K562 (cell line): ENCODE results near the gene ERP29. TPM values are rescaled to one million over a fixed set of nuclear protein-coding genes. Genes with fewer than 3 reads are reported as not detected.
A peak's percentile ranks its signal among the peaks of the same experiment; 100 is the strongest.

Experiments
- BHLHE40 ChIP-seq: IDR thresholded peaks from 2 replicates; pipeline ENCODE4 v1.6.1; 2011; ENCODE audit warnings: low read length, improper control_type of control experiment
- BRD9 ChIP-seq: fragments of 450-650 bp; IDR thresholded peaks from 2 replicates; pipeline ENCODE4 v1.6.1; 2018; ENCODE audit warnings: low read depth; ENCODE audit not compliant: partially characterized antibody
- CHD4 ChIP-seq: fragments of 200-600 bp; sonication (generic); IDR thresholded peaks from 3 replicates; pipeline ENCODE4 v1.6.1; 2012; ENCODE audit warnings: low read depth, mild to moderate bottlenecking, mixed read lengths, low read length, inconsistent platforms; ENCODE audit not compliant: insufficient read depth, insufficient replicate concordance, poor library complexity, severe bottlenecking
- FOXM1 ChIP-seq, 2 experiments: fragments of 450-650 bp in 1 of 2; sonication (generic) in 1 of 2; formaldehyde crosslinking in 1 of 2; IDR thresholded peaks; 2 replicates each; pipeline versions ENCODE4 v1.6.1 to v1.9.0; 2017 to 2022; ENCODE audit warnings: low read depth in 2 of 2, mild to moderate bottlenecking in 2 of 2, missing genetic modification reagents in 1 of 2, moderate library complexity in 1 of 2
- HDAC3 ChIP-seq: fragments of 450-650 bp; IDR thresholded peaks from 2 replicates; pipeline ENCODE4 v1.6.1; 2018; ENCODE audit warnings: borderline replicate concordance, mild to moderate bottlenecking, moderate library complexity; ENCODE audit not compliant: partially characterized antibody
- MEIS2 ChIP-seq: fragments of 450-650 bp; IDR thresholded peaks from 2 replicates; pipeline ENCODE4 v1.6.1; 2014; ENCODE audit warnings: mild to moderate bottlenecking; ENCODE audit not compliant: partially characterized antibody
- NFIX ChIP-seq: fragments of 250-450 bp; sonication (Bioruptor Pico); IDR thresholded peaks from 2 replicates; pipeline ENCODE4 v1.4.0; 2020; ENCODE audit warnings: low read depth, mild to moderate bottlenecking, moderate library complexity
- PRMT5 ChIP-seq: sonication (generic); formaldehyde crosslinking; IDR thresholded peaks from 2 replicates; pipeline ENCODE4 v1.5.0; 2020; ENCODE audit warnings: missing genetic modification reagents
- SMARCA4 ChIP-seq: fragments of 450-650 bp; IDR thresholded peaks from 2 replicates; pipeline ENCODE4 v1.6.1; 2016
- SRSF1 ChIP-seq: fragments of 200-400 bp; formaldehyde crosslinking; IDR thresholded peaks from 2 replicates; pipeline ENCODE4 v1.6.1; 2017; ENCODE audit warnings: mild to moderate bottlenecking, low read depth, low read length, moderate library complexity
- ZBTB1 ChIP-seq: sonication (generic); formaldehyde crosslinking; IDR thresholded peaks from 2 replicates; pipeline ENCODE4 v1.8.1; 2023; ENCODE audit warnings: missing genetic modification reagents, low read depth, mild to moderate bottlenecking, borderline replicate concordance
- polyA plus RNA-seq, 8 experiments: library from polyadenylated mRNA; depleted of rRNA in 4 of 8; stranded (reverse) in 5 of 8; unstranded in 3 of 8; fragments of >200 nt; fragmentation: Nextera tagmentation in 2 of 8; fragmentation: Illumina TruSeq in 1 of 8; extraction: Ambion mirVana in 2 of 8; extraction: Trizol in 1 of 8; gene quantifications; 2 replicates each; pipeline versions ENCODE4 v1.2.1 to v1.2.3, GENCODE V29; 2011 to 2014; ENCODE audit warnings: inconsistent platforms in 1 of 8, missing spikeins in 1 of 8
- total RNA-seq, 7 experiments: library from RNA; depleted of rRNA in 6 of 7; stranded (reverse); fragments of >200 nt in 6 of 7; fragmentation: Illumina TruSeq in 2 of 7; extraction: Trizol in 2 of 7; gene quantifications; 2 replicates each; pipeline versions ENCODE4 v1.2.1 to v1.2.3, GENCODE V29; 2011 to 2021; ENCODE audit warnings: low replicate concordance in 1 of 7
- TF ChIP-seq, protein P1 (sequence below): fragments of 450-650 bp; IDR thresholded peaks from 2 replicates; pipeline ENCODE4 v1.6.1; 2016; ENCODE audit warnings: mild to moderate bottlenecking, moderate library complexity
- TF ChIP-seq, protein P2 (sequence below): IDR thresholded peaks from 2 replicates; pipeline ENCODE4 v1.6.1; 2011; ENCODE audit warnings: borderline replicate concordance, low read depth, mild to moderate bottlenecking, moderate library complexity, low read length; ENCODE audit not compliant: insufficient read depth, poor library complexity, severe bottlenecking

ERP29 gene
- total and polyA plus RNA-seq, 9 of the 15 experiments (the other 6 are each of a cell fraction or from before 2014, with no cell fraction given): 42.4 to 146 (median 111) TPM

DNA sequence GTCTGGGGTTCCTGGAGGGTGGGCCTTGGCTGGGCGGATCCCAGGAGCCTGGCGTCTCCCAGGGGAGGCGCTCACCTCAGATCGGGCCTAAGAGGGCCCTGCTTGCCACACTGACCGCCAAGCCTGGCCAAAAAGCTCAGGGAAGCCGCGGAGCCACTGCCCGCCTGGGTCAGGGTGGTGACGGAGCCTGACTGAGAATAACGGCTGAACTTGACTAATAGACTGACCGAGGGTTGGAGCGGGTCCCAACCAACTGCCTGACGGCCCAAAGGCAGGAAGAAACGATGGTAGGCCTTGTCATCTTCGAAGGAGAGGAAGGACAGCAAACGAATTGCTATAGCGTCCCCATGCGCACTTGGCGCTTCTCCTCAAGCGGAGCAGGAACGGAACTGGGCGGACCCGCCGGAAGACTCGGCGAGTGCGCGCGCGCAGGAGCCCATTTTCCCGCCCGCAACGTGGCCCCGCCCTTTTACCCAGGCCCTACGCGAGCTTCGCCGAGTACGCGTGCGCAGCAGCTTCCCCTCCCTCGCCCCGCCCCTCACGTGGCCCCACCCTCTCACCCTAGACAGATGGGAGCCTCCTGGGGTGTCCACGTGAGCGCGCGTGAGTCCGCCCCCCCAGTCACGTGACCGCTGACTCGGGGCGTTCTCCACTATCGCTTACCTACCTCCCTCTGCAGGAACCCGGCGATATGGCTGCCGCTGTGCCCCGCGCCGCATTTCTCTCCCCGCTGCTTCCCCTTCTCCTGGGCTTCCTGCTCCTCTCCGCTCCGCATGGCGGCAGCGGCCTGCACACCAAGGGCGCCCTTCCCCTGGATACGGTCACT lies at the start of gene ERP29, which contains the start of gene TMEM116 (continued):
- TF ChIP-seq, protein P1, sequence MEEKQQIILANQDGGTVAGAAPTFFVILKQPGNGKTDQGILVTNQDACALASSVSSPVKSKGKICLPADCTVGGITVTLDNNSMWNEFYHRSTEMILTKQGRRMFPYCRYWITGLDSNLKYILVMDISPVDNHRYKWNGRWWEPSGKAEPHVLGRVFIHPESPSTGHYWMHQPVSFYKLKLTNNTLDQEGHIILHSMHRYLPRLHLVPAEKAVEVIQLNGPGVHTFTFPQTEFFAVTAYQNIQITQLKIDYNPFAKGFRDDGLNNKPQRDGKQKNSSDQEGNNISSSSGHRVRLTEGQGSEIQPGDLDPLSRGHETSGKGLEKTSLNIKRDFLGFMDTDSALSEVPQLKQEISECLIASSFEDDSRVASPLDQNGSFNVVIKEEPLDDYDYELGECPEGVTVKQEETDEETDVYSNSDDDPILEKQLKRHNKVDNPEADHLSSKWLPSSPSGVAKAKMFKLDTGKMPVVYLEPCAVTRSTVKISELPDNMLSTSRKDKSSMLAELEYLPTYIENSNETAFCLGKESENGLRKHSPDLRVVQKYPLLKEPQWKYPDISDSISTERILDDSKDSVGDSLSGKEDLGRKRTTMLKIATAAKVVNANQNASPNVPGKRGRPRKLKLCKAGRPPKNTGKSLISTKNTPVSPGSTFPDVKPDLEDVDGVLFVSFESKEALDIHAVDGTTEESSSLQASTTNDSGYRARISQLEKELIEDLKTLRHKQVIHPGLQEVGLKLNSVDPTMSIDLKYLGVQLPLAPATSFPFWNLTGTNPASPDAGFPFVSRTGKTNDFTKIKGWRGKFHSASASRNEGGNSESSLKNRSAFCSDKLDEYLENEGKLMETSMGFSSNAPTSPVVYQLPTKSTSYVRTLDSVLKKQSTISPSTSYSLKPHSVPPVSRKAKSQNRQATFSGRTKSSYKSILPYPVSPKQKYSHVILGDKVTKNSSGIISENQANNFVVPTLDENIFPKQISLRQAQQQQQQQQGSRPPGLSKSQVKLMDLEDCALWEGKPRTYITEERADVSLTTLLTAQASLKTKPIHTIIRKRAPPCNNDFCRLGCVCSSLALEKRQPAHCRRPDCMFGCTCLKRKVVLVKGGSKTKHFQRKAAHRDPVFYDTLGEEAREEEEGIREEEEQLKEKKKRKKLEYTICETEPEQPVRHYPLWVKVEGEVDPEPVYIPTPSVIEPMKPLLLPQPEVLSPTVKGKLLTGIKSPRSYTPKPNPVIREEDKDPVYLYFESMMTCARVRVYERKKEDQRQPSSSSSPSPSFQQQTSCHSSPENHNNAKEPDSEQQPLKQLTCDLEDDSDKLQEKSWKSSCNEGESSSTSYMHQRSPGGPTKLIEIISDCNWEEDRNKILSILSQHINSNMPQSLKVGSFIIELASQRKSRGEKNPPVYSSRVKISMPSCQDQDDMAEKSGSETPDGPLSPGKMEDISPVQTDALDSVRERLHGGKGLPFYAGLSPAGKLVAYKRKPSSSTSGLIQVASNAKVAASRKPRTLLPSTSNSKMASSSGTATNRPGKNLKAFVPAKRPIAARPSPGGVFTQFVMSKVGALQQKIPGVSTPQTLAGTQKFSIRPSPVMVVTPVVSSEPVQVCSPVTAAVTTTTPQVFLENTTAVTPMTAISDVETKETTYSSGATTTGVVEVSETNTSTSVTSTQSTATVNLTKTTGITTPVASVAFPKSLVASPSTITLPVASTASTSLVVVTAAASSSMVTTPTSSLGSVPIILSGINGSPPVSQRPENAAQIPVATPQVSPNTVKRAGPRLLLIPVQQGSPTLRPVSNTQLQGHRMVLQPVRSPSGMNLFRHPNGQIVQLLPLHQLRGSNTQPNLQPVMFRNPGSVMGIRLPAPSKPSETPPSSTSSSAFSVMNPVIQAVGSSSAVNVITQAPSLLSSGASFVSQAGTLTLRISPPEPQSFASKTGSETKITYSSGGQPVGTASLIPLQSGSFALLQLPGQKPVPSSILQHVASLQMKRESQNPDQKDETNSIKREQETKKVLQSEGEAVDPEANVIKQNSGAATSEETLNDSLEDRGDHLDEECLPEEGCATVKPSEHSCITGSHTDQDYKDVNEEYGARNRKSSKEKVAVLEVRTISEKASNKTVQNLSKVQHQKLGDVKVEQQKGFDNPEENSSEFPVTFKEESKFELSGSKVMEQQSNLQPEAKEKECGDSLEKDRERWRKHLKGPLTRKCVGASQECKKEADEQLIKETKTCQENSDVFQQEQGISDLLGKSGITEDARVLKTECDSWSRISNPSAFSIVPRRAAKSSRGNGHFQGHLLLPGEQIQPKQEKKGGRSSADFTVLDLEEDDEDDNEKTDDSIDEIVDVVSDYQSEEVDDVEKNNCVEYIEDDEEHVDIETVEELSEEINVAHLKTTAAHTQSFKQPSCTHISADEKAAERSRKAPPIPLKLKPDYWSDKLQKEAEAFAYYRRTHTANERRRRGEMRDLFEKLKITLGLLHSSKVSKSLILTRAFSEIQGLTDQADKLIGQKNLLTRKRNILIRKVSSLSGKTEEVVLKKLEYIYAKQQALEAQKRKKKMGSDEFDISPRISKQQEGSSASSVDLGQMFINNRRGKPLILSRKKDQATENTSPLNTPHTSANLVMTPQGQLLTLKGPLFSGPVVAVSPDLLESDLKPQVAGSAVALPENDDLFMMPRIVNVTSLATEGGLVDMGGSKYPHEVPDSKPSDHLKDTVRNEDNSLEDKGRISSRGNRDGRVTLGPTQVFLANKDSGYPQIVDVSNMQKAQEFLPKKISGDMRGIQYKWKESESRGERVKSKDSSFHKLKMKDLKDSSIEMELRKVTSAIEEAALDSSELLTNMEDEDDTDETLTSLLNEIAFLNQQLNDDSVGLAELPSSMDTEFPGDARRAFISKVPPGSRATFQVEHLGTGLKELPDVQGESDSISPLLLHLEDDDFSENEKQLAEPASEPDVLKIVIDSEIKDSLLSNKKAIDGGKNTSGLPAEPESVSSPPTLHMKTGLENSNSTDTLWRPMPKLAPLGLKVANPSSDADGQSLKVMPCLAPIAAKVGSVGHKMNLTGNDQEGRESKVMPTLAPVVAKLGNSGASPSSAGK: peak; percentile 99
- TF ChIP-seq MEIS2: peak; percentile 77
- TF ChIP-seq, protein P2, sequence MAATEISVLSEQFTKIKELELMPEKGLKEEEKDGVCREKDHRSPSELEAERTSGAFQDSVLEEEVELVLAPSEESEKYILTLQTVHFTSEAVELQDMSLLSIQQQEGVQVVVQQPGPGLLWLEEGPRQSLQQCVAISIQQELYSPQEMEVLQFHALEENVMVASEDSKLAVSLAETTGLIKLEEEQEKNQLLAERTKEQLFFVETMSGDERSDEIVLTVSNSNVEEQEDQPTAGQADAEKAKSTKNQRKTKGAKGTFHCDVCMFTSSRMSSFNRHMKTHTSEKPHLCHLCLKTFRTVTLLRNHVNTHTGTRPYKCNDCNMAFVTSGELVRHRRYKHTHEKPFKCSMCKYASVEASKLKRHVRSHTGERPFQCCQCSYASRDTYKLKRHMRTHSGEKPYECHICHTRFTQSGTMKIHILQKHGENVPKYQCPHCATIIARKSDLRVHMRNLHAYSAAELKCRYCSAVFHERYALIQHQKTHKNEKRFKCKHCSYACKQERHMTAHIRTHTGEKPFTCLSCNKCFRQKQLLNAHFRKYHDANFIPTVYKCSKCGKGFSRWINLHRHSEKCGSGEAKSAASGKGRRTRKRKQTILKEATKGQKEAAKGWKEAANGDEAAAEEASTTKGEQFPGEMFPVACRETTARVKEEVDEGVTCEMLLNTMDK: peak; percentile 1
- TF ChIP-seq NFIX (CRISPR knock-in tag): no peak
- no peak for TF ChIP-seq SRSF1
- peak; percentile 100 for TF ChIP-seq BHLHE40
- TF ChIP-seq HDAC3: peak; percentile 56
- TF ChIP-seq PRMT5 (CRISPR knock-in tag): no peak
- 0 out of 2 replicates have a peak, but pooled peaks have one; percentile 28 for TF ChIP-seq SMARCA4
- no peak for TF ChIP-seq CHD4
- peak; percentile 61 for TF ChIP-seq BRD9
- TF ChIP-seq ZBTB1: peak; percentile 88
- no peak for TF ChIP-seq FOXM1 (IDR thresholded peaks at IDR 0.05; ENCODE audit: low read depth)
- peak; percentile 43; the same call in 1 of the 2 replicates for TF ChIP-seq FOXM1 (CRISPR knock-in tag; IDR thresholded peaks at IDR 0.05; ENCODE audit: low read depth)
